SK-N-SH (cell line): ENCODE measurements around the gene PPAT. TPM values are rescaled to one million over a fixed set of nuclear protein-coding genes. Genes with fewer than 3 reads are reported as not detected.

Experiments used
- CTCF ChIA-PET: fragments of 300-600, 350-600 bp; formaldehyde crosslinking; extraction: SDS; loops from one replicate; lab custom pipeline; 2021; lab: Yijun Ruan, JAX
- POLR2A ChIA-PET: fragments of 350-600 bp; sonication (Branson Sonifier 250); formaldehyde crosslinking; extraction: SDS; loops from one replicate; lab custom pipeline; 2020; ENCODE audit warnings: antibody characterized with exemption, inconsistent platforms; lab: Yijun Ruan, JAX
- DNase-seq: peaks from one replicate; pipeline ENCODE4 v3.0.0; 2012
- H2AFZ ChIP-seq: fragments of 200-600 bp; sonication (generic); 2 replicates; pipeline ENCODE4 v1.8.1; 2016; ENCODE audit warnings: antibody characterized with exemption, mild to moderate bottlenecking, low read depth
- H3F3A ChIP-seq: fragments of 200-600 bp; sonication (generic); replicated peaks from 2 replicates; pipeline ENCODE3; 2016; ENCODE audit warnings: antibody characterized with exemption, mild to moderate bottlenecking; ENCODE audit not compliant: insufficient read depth
- H3K27ac ChIP-seq, 2 experiments: fragments of 200-500 bp in 1 of 2; fragments of 200-600 bp in 1 of 2; sonication (Bioruptor generic) in 1 of 2; sonication (generic), shearing (Covaris generic) in 1 of 2; 2 replicates each; pipeline versions ENCODE4 v1.5.1 to v1.6.1; 2014 to 2016; ENCODE audit warnings: low read depth in 2 of 2, inconsistent platforms in 1 of 2, low read length in 1 of 2, mild to moderate bottlenecking in 1 of 2, mixed read lengths in 1 of 2
- H3K27me3 ChIP-seq: fragments of 200-600 bp; sonication (generic), shearing (Covaris generic); 2 replicates; pipeline ENCODE4 v1.6.1; 2016; ENCODE audit warnings: mixed run types; ENCODE audit not compliant: insufficient read depth
- H3K36me3 ChIP-seq, 2 experiments: fragments of 200-500 bp in 1 of 2; fragments of 200-600 bp in 1 of 2; sonication (Bioruptor generic) in 1 of 2; sonication (generic) in 1 of 2; replicated peaks in 1 of 2; 2 replicates each; pipeline versions ENCODE3 to v1.5.1; 2014 to 2016; ENCODE audit warnings: low read length in 1 of 2, mild to moderate bottlenecking in 1 of 2; ENCODE audit not compliant: insufficient read depth in 2 of 2, control insufficient read depth in 1 of 2
- H3K4me1 ChIP-seq, 2 experiments: fragments of 200-500 bp in 1 of 2; fragments of 200-600 bp in 1 of 2; sonication (Bioruptor generic) in 1 of 2; sonication (generic), shearing (Covaris generic) in 1 of 2; 2 replicates each; pipeline versions ENCODE4 v1.5.1 to v1.6.1; 2014 to 2016; ENCODE audit warnings: low read depth in 1 of 2, low read length in 1 of 2, mixed run types in 1 of 2; ENCODE audit not compliant: insufficient read depth in 2 of 2, control insufficient read depth in 1 of 2
- H3K4me2 ChIP-seq: fragments of 200-600 bp; sonication (generic), shearing (Covaris generic); 2 replicates; pipeline ENCODE4 v1.6.1; 2017; ENCODE audit warnings: mixed run types
- H3K4me3 ChIP-seq, 2 experiments: fragments of 200-500 bp in 1 of 2; fragments of 200-600 bp in 1 of 2; sonication (Bioruptor generic) in 1 of 2; sonication (generic), shearing (Covaris generic) in 1 of 2; 2 replicates each; pipeline versions ENCODE4 v1.5.1 to v1.8.1; 2014 to 2016; ENCODE audit warnings: low read depth in 2 of 2, inconsistent platforms in 1 of 2, low read length in 1 of 2, mild to moderate bottlenecking in 1 of 2, mixed read lengths in 1 of 2, moderate library complexity in 1 of 2
- H3K79me2 ChIP-seq: fragments of 200-600 bp; sonication (generic); 2 replicates; pipeline ENCODE4 v1.8.1; 2017; ENCODE audit warnings: mild to moderate bottlenecking; ENCODE audit not compliant: insufficient read depth
- H3K9ac ChIP-seq: fragments of 200-600 bp; sonication (generic); 2 replicates; pipeline ENCODE4 v1.6.1; 2017; ENCODE audit warnings: mixed run types
- H3K9me2 ChIP-seq: fragments of 200-600 bp; sonication (generic); 2 replicates; pipeline ENCODE4 v1.6.1; 2017; ENCODE audit warnings: mixed run types
- H3K9me3 ChIP-seq: fragments of 200-600 bp; sonication (generic); 2 replicates; pipeline ENCODE4 v1.6.1; 2017; ENCODE audit warnings: mixed run types, mild to moderate bottlenecking, moderate library complexity
- H4K20me1 ChIP-seq: fragments of 200-600 bp; sonication (generic); 2 replicates; pipeline ENCODE4 v1.6.1; 2017; ENCODE audit warnings: mild to moderate bottlenecking, mixed run types; ENCODE audit not compliant: insufficient read depth
- ELF1 ChIP-seq: IDR thresholded peaks from 2 replicates; pipeline ENCODE4 v1.4.0; 2012
- EP300 ChIP-seq, 2 experiments: IDR thresholded peaks; 2 replicates each; pipeline versions ENCODE4 v1.4.0 to v1.6.1; 2012; ENCODE audit warnings: borderline replicate concordance in 1 of 2, low read depth in 1 of 2, low read length in 1 of 2
- EZH2phosphoT487 ChIP-seq: fragments of 200-600 bp; sonication (generic); IDR thresholded peaks from 2 replicates; pipeline ENCODE4 v1.6.1; 2017; ENCODE audit warnings: low read depth, mixed run types, mild to moderate bottlenecking, antibody characterized with exemption, moderate library complexity, borderline replicate concordance
- FOXJ3 ChIP-seq: sonication (generic); formaldehyde crosslinking; IDR thresholded peaks from 2 replicates; pipeline ENCODE4 v1.5.1; 2020; ENCODE audit warnings: mild to moderate bottlenecking, missing genetic modification reagents
- FOXM1 ChIP-seq: IDR thresholded peaks from 2 replicates; pipeline ENCODE4 v1.4.0; 2012; ENCODE audit warnings: low read depth, mild to moderate bottlenecking
- GABPA ChIP-seq: IDR thresholded peaks from 2 replicates; pipeline ENCODE4 v1.4.0; 2012; ENCODE audit warnings: low read depth, mild to moderate bottlenecking
- GATA2 ChIP-seq: sonication (generic); formaldehyde crosslinking; IDR thresholded peaks from 2 replicates; pipeline ENCODE4 v1.5.0; 2020; ENCODE audit warnings: mild to moderate bottlenecking, missing genetic modification reagents
- IRF3 ChIP-seq: fragments of 150-350 bp; IDR thresholded peaks from 2 replicates; pipeline ENCODE4 v1.6.1; 2016; ENCODE audit warnings: mild to moderate bottlenecking, low read depth, low read length
- SMC3 ChIP-seq: IDR thresholded peaks from 2 replicates; pipeline ENCODE4 v1.6.1; 2012; ENCODE audit warnings: low read depth, low read length, improper control_type of control experiment
- TAF1 ChIP-seq: IDR thresholded peaks from 2 replicates; pipeline ENCODE4 v1.6.1; 2012; ENCODE audit warnings: low read depth, mild to moderate bottlenecking, low read length, moderate library complexity, borderline replicate concordance
- TEAD4 ChIP-seq: IDR thresholded peaks from 2 replicates; pipeline ENCODE4 v1.4.0; 2012; ENCODE audit warnings: mild to moderate bottlenecking, borderline replicate concordance; ENCODE audit not compliant: insufficient read depth
- USF1 ChIP-seq: IDR thresholded peaks from 2 replicates; pipeline ENCODE4 v1.4.0; 2012; ENCODE audit warnings: low read depth, borderline replicate concordance
- USF2 ChIP-seq: fragments of 150-350 bp; IDR thresholded peaks from 2 replicates; pipeline ENCODE4 v1.6.1; 2017; ENCODE audit warnings: antibody characterized with exemption, low read length, low read depth, borderline replicate concordance
- ZBTB33 ChIP-seq: IDR thresholded peaks from 2 replicates; pipeline ENCODE4 v1.4.0; 2012; ENCODE audit warnings: low read depth, borderline replicate concordance
- WGBS: methylation state at CpG from one replicate; pipeline ENCODE4 v1.1.6; 2017; ENCODE audit warnings: low lambda C conversion rate; 5-methylcytosine and 5-hydroxymethylcytosine counted together
- polyA plus RNA-seq, 3 experiments: library from polyadenylated mRNA; depleted of rRNA; stranded (reverse); fragments of >200 nt; gene quantifications; 2 replicates each; pipeline ENCODE4 v1.2.3, GENCODE V29; 2012
- TF ChIP-seq, protein P1 (sequence below): IDR thresholded peaks from 2 replicates; pipeline ENCODE4 v1.6.1; 2012; ENCODE audit warnings: mild to moderate bottlenecking, low read depth, low read length, moderate library complexity

The PPAT gene
- polyA plus RNA-seq, 1 of the 3 experiments (the other 2 are of a cell fraction) = 7.4 TPM

DNA sequence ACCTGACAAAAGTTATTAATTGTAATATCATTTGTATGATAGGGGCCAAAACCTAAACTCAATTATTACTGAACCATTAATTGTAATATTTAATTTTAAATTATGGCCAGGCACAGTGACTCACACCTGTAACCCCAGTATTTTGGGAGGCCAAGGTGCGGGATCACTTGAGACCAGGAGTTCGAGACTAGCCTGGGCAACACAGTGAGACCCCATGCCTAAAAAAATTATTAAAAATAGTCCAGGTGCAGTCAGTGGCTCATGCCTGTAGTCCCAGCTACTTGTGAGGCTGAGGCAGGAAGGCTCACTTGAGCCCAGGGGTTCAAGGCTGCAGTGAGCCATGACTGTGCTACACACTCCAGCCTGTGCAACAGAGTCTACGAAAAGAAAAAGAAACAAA is 18.0 kb downstream of the PPAT start:
- POLR2A ChIA-PET = no interaction called here
- 93% methylated on average over 3 of the region's 3 CpGs for WGBS
- CTCF ChIA-PET = interaction anchor here (0.5 to 1.3 kb wide), 2 partner anchors 18 to 425 kb away, joined by 3 read pairs; partner anchors contain the start of genes PAICS and PPAT

More for the DNA sequence above, 18.0 kb downstream of the PPAT start:
- Histone ChIP-seq H3K4me1 (no peaks in the 10 kb centered on the region), H4K20me1 (no peaks in the 10 kb centered on the region), H3F3A (no peaks in the 10 kb centered on the region), H3K9me2 (no peaks in the 10 kb centered on the region), H3K79me2 (peaks cover 83% of the 10 kb centered on the region), H2AFZ (no peak overlapping the region), H3K4me3 (no peak overlapping the region), H3K27me3 (no peaks in the 10 kb centered on the region), H3K27ac (no peak overlapping the region), H3K4me2 (no peak overlapping the region), H3K9me3 (no peaks in the 10 kb centered on the region), H3K9ac (no peak overlapping the region), H3K36me3 (no peaks in the 10 kb centered on the region)
- no peak for DNase-seq
- no peak for TF ChIP-seq SMC3
- TF ChIP-seq IRF3 = no peak
- no peak for TF ChIP-seq GABPA
- no peak for TF ChIP-seq EZH2phosphoT487
- no peak for TF ChIP-seq FOXJ3 (CRISPR knock-in tag)
- TF ChIP-seq, protein P1, sequence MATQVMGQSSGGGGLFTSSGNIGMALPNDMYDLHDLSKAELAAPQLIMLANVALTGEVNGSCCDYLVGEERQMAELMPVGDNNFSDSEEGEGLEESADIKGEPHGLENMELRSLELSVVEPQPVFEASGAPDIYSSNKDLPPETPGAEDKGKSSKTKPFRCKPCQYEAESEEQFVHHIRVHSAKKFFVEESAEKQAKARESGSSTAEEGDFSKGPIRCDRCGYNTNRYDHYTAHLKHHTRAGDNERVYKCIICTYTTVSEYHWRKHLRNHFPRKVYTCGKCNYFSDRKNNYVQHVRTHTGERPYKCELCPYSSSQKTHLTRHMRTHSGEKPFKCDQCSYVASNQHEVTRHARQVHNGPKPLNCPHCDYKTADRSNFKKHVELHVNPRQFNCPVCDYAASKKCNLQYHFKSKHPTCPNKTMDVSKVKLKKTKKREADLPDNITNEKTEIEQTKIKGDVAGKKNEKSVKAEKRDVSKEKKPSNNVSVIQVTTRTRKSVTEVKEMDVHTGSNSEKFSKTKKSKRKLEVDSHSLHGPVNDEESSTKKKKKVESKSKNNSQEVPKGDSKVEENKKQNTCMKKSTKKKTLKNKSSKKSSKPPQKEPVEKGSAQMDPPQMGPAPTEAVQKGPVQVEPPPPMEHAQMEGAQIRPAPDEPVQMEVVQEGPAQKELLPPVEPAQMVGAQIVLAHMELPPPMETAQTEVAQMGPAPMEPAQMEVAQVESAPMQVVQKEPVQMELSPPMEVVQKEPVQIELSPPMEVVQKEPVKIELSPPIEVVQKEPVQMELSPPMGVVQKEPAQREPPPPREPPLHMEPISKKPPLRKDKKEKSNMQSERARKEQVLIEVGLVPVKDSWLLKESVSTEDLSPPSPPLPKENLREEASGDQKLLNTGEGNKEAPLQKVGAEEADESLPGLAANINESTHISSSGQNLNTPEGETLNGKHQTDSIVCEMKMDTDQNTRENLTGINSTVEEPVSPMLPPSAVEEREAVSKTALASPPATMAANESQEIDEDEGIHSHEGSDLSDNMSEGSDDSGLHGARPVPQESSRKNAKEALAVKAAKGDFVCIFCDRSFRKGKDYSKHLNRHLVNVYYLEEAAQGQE = no peak
- TF ChIP-seq EP300 (IDR thresholded peaks at IDR 0.05; ENCODE audit: borderline replicate concordance in 1 of 2, low read depth in 1 of 2, low read length in 1 of 2) = no peak
- no peak for TF ChIP-seq ELF1
- TF ChIP-seq ZBTB33 = no peak
- no peak for TF ChIP-seq USF1
- TF ChIP-seq USF2 = no peak
- TF ChIP-seq TEAD4 = no peak
- no peak for TF ChIP-seq TAF1
- no peak for TF ChIP-seq FOXM1
- no peak for TF ChIP-seq GATA2
